HUDEP-2 (cell line): ENCODE measurements around the gene CCAR1.
"Not testable (repeated sequence)": the region's sequence is repeated elsewhere in the genome, so short reads cannot be mapped to it uniquely, and the experiment has no call there.

Source experiments
- DNase-seq, 76 experiments: peaks; one replicate each; lab custom pipeline; 2025; ENCODE audit not compliant: unreplicated experiment in 76 of 76; lab: John Stamatoyannopoulos, UW

Gene CCAR1

GRCh38 chr10:68759223-68759863 lies 38.3 kb downstream of the CCAR1 start:
- DNase-seq = no peak

DNA sequence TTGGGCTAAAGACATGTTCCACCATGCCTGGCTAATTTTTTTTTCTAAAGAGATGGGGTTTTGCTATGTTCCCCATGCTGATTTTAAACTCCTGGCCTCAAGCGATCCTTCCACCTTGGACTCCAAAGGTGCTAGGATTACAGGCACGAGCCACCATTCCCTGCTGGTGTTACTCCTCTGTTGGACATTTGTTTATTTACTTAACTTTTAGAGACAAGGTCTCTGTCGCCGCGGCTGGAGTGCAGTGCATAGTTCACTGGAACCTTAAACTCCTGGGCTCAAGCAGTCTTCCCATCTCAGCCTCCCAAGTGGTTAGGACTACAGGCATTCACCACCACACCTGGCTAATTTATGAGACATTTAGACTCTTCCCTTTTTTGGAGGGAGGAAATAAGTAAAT lies 38.9 kb downstream of the CCAR1 start:
- no peak for DNase-seq

- DNase-seq = not testable (repeated sequence)
Measured at GRCh38 chr10:68767407-68767806, 46.4 kb downstream of the CCAR1 start.

DNA sequence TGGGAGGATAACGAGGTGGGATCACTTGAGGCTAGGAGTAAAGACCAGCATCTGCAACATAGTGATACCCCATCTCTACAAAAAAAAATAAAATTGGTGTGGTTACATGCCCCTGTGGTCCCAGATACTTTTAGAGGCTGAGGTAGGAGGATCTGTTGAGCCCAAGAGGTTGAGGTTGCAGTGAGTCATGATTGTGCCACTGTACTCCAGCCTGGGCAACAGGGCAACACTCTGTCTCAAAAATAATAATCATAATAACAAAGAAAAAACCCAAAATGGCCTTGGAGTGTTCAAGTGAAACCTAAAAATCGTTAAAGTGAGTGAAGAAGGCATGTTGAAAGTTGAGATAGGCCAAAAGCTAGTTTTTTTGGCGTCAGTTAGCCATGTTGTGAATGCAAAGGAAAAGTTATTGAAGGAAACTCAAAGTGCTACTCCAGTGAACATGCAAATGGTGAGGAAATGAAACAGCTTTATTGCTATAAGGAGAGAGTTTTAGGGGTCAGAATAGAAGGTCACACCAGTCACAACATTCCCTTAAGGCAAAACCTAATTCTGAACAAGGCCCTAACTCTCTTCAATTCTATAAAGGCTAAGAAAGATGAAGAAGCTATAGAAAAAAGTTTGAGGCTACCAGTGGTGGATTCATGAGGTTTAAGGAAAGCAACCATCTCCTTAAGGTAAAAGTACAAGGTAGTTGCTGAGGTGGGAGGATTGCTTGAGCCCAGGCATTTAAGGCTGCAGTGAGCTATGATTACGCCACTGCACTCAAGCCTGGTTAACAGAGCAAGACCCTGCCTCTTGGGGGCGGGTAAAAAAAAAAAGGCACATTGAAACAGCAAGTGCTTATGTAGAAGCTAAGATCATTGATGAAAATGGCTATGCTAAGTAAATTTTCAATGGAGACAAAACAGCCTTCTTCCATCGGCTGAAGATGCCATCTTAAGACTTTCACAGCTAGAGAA lies 60.9 kb downstream of the CCAR1 start:
- no peak for DNase-seq

- DNase-seq = no peak
Measured at GRCh38 chr10:68784476-68784875, 63.4 kb downstream of the CCAR1 start.

GRCh38 chr10:68787813-68788212 lies 66.8 kb downstream of the CCAR1 start:
- no peak for DNase-seq

- DNase-seq = no peak
Measured at GRCh38 chr10:68790476-68790875, 69.4 kb downstream of the CCAR1 start.

- no peak for DNase-seq
Measured at GRCh38 chr10:68792115-68792514, 71.1 kb downstream of the CCAR1 start.

DNA sequence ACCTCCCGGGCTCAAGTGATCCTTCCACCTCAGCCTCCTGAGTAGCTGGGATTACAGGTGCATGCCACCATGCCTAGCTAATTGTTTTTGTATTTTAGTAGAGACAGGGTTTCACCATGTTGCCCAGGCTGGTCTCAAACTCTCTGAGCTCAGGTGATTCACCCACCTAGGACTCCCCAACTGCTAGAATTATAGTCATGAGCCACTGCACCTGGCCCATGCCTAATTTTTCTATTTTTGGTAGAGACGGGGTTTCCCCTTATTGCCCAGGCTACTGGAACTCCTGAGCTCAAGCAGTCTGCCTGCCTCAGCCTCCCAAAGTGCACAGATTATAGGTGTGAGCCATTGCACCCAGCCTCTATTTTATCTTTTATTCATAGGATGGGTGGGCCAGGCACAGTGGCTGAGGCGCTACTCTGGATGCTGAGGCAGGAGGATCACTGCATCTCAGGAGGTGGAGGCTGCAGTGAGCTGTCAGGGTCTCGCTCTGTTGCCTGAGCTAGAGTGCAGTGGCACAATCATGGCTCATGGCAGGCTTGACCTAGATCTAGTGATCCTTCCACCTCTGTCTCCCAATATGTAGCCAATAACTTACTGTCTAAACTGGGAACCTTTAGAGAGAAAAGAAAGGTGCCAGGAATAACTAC lies 75.0 kb downstream of the CCAR1 start:
- DNase-seq = no peak

DNA sequence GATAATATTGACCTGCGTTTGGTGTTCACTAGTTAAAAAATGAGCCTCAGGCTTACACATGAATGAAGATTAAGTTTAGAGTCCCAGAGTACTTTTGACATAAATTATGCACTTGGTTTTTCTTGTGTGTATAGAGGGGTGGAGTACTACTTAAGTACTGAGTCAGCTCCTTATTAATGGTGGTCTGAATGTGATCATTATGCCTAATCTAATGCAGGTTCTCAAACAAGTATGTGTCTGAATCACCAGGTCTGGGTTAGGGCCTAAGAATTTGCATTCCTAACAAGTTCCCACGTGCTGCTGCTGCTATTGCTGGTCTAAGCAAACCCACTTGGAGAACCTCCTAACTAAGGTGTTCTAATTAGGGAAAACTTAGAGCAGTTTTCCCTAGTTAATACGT lies 75.6 kb downstream of the CCAR1 start:
- DNase-seq = no peak

DNA sequence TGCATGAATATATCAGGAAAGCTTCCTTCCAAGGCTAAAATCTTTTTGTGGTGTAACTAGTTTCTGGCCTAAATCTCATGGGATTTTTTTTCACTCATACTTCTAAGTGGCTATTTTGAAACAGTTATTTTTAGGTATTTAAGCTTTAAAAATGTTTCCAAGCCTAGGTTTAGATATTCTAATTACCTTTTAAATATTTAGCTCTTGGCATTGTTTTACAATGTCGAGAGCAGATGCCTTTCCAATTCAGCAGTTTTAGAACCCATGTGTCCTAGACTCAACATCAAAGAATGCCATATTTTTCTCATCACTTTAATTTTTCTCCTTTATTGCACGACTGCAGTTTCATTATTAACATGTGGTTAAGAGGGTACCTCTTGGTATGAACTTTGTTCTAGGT lies 79.2 kb downstream of the CCAR1 start:
- DNase-seq = no peak

GRCh38 chr10:68804692-68805091 lies 83.7 kb downstream of the CCAR1 start:
- DNase-seq = no peak

DNA sequence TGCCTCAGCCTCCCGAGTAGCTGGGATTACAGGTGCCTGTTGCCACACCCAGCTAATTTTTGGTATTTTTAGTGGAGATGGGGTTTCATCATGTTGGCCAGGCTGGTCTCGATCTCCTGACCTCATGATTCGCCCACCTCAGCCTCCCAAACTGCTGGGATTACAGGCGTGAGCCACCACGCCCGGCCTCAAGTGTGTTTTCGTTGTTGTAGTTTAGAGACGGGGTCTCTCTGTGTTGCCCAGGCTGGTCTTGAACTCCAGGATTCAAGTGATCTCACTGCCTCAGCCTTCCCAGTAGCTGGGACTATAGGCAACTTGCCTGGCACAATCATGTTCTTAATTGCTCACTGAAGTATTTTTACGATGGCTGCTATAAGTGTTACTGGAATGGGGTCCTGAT lies 89.8 kb downstream of the CCAR1 start:
- not testable (repeated sequence) for DNase-seq

DNA sequence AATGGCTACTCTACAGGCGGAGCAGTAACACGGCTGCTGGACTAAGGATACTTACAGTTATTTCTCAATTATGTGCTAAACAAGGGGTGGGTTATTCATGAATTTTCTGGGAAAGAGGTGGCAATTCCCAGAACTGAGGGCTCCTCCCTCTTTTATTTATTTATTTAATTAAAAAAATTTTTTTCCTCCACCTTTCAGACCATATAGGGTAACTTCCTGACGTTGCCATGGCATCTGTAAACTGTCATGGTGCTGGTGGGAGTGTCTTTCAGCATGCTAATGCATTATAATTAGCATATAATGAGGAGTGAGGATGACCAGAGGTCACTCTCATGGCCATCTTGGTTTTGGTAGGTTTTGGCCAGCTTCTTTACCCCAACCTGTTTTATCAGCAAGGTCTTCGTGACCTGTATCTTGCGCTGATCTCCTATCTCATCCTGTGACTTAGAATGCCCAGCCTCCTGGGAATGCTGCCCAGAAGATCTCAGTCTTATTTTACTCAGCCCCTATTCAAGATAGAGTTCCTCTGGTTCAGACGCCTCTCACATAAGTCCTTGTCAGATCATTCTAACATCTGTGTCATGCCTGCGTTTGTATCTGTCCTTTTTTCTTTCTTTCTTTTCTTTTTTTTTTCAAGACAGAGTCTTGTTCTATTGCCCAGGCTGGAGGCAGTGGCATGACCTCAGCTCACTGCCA lies 90.4 kb downstream of the CCAR1 start:
- peak in 38 of 76 experiments; percentile 4 to 48 (median 22) for DNase-seq

DNA sequence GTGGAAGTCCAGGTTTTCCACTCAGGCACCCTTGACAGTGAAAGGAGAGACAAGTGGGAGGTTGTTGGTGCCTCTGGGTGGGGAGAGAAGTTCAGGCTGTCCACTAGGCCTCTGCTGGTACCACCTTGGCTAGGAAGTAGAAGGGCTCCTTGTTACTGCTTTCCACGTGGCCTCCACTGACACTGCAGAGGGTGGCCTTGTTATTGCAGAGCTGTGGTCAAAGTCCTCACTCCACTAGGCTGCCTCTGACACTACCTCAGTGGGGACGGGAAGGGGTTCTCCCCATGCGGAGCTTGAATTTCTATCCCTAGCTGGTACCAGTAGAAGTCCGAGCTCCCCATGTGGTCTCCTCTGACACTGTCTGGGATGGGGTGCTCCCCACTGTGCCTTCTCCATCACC lies 91.4 kb downstream of the CCAR1 start:
- no peak for DNase-seq

- DNase-seq = no peak
Measured at GRCh38 chr10:68813559-68813958, 92.5 kb downstream of the CCAR1 start.

GRCh38 chr10:68816796-68817412 lies 95.9 kb downstream of the CCAR1 start:
- DNase-seq = no peak

GRCh38 chr10:68820359-68820758 lies 99.3 kb downstream of the CCAR1 start:
- not testable (repeated sequence) for DNase-seq

DNA sequence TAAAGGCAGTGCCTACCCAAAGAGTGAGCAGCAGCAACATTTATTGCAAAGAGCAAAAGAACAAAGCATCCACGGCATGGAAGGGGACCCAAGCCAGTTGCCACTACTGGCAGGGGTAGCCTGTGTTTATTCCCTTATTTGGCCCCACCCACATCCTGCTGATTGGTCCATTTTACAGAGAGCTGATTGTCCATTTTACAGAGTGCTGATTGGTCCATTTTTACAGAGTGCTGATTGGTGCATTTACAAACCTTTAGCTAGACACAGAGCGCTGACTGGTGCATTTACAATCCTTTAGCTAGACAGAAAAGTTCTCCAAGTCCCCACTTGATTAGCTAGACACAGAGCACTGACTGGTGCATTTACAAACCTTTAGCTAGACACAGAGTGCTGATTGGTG lies 101.6 kb downstream of the CCAR1 start:
- not testable (repeated sequence) for DNase-seq
